NCI-H2171 treated with DMSO at 0.1 percent for 48 hours (cell line): ENCODE data around the gene MUL1.

Experiments used
- DNase-seq: peaks from one replicate; lab custom pipeline; 2025; lab: John Stamatoyannopoulos, UW

Gene MUL1

GRCh38 chr1:20485527-20486456, 22.2 kb downstream of the MUL1 start, which contains the start of gene CAMK2N1:
TSS of gene CAMK2N1 (minus strand) at chr1:20486210. CDS start at chr1:20485379, 831 bp downstream.
- DNase-seq: peak; percentile 72

GRCh38 chr1:20484519-20485462, 23.2 kb downstream of the MUL1 start:
- peak; percentile 39 for DNase-seq

GRCh38 chr1:20483833-20484518, 24.0 kb downstream of the MUL1 start:
- peak; percentile 53 for DNase-seq

- peak; percentile 53 for DNase-seq
These were observed 24.7 kb downstream of the MUL1 start for GRCh38 chr1:20483098-20483832.

- DNase-seq: peak; percentile 20
These were observed 26.1 kb downstream of the MUL1 start for GRCh38 chr1:20481643-20482498.

- peak; percentile 67 for DNase-seq
These were observed 26.9 kb downstream of the MUL1 start for GRCh38 chr1:20480951-20481617.

GRCh38 chr1:20480243-20480944, 27.6 kb downstream of the MUL1 start:
- no peak for DNase-seq

GRCh38 chr1:20479840-20480239, 28.1 kb downstream of the MUL1 start:
- DNase-seq: no peak

GRCh38 chr1:20478057-20478635, 29.8 kb downstream of the MUL1 start:
- DNase-seq: no peak

GRCh38 chr1:20477348-20478056, 30.4 kb downstream of the MUL1 start:
- peak; percentile 33 for DNase-seq

GRCh38 chr1:20476265-20477038, 31.5 kb downstream of the MUL1 start:
- DNase-seq: no peak

GRCh38 chr1:20474996-20475395, 33.0 kb downstream of the MUL1 start:
- no peak for DNase-seq

- no peak for DNase-seq
These were observed 33.5 kb downstream of the MUL1 start for GRCh38 chr1:20474333-20474975.

GRCh38 chr1:20473894-20474293, 34.1 kb downstream of the MUL1 start:
- no peak for DNase-seq

- no peak for DNase-seq
These were observed 34.9 kb downstream of the MUL1 start for GRCh38 chr1:20472860-20473711.

GRCh38 chr1:20472121-20472520, 35.8 kb downstream of the MUL1 start:
- no peak for DNase-seq
